ENCODE measurements around the gene ADAMTS16.
A peak's percentile ranks its signal among the peaks of the same experiment; 100 is the strongest.

The ADAMTS16 gene

DNA sequence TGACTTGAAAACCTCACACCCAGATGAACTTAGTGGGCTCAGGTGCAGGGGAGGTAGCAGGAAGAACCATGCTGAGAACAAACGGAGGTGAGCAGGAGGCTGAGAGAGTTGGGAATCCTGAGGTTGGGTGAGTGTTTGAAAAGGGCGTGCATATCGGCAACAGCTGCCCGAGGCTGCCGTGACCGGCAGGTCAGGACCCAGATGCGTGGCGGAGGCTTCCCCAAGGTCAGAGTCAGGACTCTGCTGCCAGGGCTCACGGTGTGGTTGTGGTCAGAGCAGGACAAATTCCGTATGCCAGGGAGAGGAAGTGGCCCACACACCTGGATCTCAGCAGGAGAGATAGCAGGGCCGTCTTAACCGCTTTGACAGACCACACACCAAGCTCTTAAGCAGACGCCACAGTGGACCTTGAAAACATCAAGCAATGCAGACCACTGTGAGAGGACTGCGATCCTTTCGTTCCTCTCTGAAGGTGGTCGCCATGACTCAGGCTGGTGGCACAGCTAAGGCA lies 43.1 kb downstream of the ADAMTS16 start:
- no peak for DNase-seq (ENCODE audit: low spot score)

DNA sequence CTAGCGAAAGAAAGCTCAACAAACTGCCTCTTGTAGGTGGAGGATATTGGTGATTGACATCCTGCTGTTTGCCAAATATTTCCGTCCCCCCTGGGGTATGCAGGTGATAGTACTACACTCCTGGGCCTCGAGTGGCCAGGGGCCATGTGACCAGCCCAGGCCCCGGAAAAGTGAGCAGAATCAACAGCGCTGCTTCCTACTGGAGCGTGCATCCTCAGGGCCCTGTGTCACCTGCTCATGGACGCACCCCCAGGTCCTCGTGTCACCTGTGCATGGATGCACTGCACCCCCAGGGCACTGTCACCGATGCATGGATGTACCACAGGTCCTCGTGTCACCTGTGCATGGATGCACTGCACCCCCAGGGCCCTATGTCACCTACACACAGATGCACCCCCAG lies 43.8 kb downstream of the ADAMTS16 start:
- DNase-seq (ENCODE audit: low spot score), result no peak

DNA sequence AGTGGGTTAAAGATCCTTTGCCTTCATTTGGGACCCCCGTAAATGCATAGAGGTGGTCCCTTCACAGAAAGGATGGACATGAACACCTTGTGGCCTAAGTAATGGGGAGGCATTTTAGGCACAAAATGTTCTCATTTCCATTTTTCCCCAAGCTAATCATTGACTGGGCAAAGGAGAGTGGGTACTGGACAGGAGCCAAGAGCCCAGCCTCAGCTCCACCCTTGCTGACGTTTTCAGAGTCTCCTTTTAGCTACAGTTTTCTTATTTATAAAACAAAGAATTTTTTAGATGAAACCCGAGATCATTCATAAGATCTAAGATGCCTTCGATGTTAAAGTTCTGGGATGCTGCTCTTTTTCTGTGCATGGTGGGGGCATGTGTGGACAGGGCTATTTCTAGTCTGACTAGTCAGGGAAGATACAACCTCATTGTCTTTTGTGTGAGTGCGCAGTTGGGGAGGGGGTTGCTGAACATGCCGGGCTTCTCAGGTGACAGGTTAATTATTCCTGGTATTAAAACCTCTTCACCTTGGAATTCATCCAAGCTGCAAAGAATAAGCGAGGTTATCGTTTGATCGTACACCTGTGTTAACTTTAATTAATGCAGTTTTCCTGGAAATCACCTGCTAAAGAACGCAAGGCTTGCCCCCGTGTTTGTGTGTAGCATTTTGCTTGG lies 48.4 kb downstream of the ADAMTS16 start:
- no peak for DNase-seq (ENCODE audit: low spot score)

DNA sequence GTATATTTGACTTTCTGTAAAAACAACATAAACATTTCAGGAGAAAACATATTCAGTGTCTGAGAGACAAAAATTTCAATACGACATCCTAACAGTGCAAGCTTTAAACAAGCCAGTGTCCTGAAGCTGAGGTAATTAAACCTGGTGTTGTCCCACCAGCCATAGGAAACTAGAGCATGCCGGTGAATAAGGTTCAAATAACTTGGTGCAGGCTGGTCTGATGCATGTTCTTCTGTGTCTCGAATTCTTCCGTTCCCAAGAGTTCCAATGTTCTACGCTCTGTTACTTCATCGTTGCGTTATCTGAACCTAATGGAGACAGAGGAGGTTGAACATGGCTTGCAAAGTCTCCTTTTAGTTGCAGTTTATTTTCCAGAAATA lies 48.9 kb downstream of the ADAMTS16 start:
- DNase-seq (ENCODE audit: low spot score), result no peak

DNA sequence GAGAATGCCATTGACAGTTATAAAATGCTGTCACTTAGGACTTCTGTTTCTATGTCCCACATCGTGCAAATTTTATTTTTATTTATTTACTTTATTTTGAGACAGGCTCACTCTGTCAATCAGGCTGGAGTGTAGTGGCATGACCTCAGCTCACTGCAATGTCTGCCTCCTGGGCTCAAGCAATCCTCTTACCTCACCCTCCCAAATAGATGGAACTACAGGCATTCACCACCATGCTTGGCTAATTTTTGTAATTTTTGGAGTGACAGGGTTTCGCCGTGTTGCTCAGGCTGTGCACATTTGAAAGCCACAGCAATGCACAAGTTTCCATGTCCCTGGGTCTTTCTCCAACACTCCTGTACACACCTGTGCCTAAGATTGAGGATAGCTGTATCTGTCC lies 51.8 kb downstream of the ADAMTS16 start:
- no peak for DNase-seq (ENCODE audit: low spot score)

DNA sequence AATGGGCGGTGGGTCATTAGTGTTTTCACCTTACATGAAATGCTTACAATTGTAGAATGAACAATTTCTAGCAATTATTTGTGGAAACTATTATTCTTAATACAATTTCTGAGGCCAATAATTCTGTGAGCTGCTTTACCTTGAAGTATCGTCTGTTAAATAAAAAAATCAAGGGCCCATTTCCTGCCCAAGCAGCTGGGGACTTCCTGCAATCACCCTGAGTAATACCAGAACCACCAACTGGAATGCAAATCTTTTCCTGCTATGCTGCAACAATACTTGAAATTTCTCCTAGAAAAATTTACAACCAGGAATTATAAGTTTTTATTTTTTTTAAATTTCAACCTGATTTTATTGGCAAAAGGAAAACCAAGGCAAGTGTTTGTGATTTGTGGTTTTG lies 52.6 kb downstream of the ADAMTS16 start:
- DNase-seq (ENCODE audit: low spot score), result no peak

DNA sequence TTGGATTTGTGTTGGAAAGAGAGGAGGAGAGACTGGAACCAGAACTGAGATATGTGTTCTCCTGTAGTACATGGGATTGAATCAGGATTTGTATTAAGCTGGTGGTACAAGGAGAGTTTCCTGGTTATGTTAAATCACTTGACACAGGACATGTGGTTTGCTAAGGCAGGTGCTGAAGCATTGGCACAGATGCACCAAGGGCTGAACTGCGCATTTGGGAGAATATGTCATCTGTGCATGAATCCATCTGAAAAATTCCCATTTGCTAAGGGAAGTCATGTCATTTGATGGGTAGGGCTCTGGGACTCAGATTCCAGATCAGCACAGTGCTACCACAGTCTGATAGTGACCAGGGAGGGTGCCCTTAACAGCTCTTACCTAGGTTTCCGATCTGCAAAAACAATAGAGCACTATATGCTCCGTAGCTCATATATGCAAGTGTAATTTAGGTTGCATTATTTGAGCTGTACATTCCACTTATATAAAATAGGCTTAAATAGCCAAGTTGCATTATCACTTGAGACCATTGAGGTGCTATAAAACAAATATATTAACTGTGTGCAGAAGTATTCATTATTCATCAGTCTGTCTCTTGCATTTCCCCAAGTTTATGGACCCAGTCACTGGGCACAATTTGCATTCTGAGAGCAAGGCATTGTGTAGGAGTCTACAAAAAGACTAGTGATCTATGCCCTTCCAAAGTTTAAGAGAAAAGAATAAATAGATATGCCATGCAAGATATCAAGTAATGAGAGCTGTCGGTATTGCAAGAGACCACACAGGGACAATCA lies 55.2 kb downstream of the ADAMTS16 start:
- DNase-seq (ENCODE audit: low spot score), result no peak

DNA sequence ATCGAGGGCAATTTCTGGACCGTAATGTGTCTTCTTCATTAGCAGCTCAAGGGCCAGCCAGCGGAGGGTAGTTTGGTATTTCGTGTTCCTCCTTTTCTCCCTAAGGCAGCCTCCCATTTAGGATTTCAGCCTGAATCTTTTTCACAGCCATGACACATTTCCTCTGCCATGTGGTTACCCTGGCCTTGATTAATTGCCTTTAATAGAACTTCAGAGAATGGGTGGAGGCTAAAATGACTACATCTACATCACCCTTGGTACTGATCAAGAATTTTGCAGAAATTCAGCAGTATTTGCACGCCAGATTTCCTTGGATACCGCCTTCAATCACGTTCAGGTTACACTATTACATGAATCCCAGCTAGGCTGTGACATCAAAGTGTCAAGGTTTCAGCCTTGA lies 58.0 kb downstream of the ADAMTS16 start:
- no peak for DNase-seq (ENCODE audit: low spot score)

DNA sequence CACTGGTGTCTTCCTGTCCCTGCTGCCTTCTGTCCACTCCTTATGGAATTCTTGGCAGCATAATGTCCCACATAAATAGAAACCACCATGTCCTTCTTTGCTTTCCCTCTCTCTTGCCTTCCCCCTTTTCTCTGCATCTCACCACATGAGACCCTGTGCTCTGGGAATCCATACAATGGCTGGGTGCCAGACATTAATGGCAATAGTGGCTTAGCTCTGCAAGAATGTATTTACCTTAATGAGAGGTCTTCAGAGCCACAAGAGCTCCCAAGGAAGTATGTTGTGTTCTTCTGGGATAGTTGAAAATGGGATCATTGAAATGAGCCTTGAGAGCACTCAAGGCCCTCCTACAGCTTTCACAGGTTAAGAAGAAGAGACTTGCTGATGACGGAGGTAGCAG lies 58.7 kb downstream of the ADAMTS16 start:
- no peak for DNase-seq (ENCODE audit: low spot score)

DNA sequence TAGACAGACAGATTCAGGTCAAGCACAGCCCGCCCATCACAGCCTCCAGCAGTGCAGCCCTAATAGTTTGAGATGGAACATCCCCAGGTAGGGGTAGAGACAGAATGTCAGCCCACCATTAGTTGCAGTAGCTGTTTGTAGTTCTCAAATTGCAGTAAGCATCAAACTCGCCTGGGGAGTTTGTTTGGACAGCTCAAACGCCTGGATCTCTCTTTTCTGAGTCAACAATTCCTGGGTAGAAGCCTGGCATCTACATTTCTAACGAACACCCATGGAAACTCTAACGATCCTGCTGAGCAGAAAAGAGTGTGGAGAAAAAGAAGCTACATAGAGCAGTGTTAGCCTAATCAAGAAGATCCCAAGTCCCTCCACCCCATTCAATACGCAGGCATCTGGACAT lies 59.4 kb downstream of the ADAMTS16 start:
- no peak for DNase-seq (ENCODE audit: low spot score)

DNA sequence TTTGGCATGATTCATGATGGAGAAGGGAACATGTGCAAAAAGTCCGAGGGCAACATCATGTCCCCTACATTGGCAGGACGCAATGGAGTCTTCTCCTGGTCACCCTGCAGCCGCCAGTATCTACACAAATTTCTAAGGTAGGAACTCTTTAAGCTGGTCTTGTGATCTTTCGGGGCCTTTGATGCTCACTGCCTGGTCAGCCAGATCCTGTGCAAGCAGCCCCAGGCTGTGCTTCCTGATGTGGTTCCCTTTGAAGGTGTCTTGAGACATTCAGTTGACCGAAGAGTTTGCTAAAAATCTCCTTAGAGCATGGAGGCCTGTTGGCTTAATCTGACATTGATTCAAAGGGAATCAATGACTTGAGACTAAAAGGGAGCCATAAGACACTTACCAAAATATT lies 60.0 kb downstream of the ADAMTS16 start:
- DNase-seq (ENCODE audit: low spot score), result no peak

DNA sequence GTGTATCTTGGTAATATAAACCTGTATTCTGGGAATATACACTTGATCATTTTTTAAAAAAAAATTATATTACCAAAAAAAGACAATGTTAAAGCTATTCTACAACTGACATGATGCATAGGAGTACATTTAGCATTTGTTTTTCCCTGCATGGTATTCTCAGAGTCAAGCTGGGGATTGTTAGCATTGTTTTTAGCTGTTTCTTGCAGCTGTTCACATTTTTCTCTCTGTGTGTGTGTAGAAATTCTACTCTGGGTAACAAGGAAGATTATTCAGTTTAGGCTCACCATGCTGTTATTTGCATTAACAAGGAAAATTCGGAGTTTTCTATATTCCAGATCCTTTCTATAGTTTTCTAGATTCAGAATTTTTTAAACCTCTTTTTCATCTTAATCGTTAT lies 62.2 kb downstream of the ADAMTS16 start:
- no peak for DNase-seq (ENCODE audit: low spot score)

DNA sequence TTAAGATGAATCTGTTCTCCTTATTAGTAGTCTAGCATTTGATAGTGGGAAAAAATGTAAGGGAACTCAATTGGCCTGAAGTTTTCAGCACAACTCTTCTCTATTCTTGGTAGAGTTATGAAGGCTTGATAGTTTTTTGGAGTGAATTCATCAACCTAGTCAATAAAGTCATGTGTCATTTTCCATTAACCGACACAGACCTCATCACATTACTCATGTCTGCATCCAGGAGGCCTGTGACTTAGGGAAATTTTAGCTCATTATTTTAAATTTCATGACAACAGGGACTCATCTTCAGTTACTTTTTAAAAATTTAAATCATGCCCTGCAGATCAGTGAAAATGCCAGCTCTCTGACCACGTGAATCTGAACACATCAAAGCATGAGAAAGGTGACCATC lies 63.3 kb downstream of the ADAMTS16 start:
- peak; percentile 6 for DNase-seq (ENCODE audit: low spot score)

DNA sequence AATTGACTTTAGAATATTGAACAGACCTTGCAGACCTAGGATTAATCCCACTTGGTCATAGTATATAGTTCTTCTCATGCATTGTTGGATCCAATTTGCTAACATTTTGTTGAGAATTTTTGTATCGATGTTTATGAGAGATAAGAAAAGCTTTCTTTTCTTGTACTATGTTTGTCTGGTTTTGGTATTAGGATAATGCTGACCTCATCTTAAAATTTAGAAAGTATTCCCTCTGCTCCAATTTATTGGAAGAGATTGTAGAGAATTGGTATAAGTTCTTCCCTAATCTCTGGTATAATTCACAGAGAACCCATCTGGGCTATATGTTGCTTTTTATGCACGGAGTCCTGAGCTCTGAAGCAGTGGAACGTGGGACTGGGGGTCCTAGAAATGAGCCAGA lies 67.7 kb downstream of the ADAMTS16 start:
- no peak for DNase-seq (ENCODE audit: low spot score)

DNA sequence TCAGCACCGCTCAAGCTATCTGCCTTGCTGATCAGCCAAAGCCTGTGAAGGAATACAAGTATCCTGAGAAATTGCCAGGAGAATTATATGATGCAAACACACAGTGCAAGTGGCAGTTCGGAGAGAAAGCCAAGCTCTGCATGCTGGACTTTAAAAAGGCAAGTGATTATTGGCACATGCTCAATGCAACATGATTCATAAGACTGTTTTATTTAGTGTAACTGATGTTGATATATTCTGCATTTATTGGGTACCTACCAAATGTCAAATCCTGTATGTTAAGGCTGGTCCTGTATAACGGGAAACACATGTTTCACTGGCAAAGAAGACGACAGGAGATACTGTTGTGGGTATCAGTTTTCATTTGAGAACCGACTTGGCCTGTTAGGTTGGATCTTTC lies 69.0 kb downstream of the ADAMTS16 start:
- DNase-seq (ENCODE audit: low spot score), result no peak

DNA sequence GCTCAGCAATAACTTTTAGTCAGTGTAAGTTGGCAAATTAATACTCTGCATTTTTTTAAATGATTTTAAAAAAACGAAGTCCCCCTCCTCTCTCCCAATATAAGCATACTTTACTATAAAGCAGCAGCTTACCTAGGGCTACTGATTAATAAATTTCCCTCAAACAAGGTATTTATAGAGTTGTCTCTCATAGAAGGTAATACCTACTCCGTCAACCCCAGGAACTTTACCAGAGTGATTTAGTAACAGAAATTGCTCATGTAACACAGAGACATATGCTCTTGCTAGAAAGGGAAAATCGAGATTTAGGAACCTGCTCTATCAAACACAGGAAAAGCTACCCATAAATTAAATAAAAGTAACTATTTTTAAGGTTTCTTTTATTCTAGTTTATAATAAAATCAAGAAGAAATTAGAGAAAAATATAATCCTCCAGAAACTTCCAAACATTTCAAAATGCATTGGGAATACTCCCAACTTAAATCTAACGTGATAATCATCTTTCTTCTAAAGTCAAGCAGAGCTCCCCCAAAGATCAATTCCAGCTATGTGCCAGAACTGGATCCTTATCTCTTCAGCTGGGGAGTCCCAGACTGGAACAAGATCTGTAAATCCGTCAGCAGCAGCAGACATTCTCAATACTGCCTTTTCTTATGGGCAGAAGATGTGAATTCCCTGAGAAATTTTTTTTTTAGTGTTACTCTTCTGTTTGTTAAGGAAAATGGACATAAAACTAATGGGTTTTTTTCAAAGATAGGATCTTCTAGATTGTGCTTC lies 69.6 kb downstream of the ADAMTS16 start:
- DNase-seq (ENCODE audit: low spot score), result no peak

DNA sequence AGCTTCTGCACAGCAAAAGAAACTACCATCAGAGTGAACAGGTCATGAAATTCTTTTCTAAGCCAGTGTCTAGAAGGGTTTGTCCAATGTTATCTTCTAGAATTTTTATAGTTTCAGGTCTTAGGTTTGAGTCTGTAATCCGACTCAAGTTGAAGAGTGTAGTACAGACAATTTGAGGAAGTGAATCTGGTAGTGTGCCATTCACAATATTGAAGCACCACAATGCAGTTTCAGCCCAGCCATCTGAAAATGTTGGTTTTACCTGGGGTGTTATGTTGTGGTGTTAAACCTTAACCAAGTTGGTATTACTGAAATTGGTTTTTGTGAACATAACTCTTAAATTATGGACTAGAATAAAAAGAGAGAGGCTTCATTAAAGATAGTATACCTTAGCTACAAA lies 77.2 kb downstream of the ADAMTS16 start:
- DNase-seq (ENCODE audit: low spot score), result no peak

DNA sequence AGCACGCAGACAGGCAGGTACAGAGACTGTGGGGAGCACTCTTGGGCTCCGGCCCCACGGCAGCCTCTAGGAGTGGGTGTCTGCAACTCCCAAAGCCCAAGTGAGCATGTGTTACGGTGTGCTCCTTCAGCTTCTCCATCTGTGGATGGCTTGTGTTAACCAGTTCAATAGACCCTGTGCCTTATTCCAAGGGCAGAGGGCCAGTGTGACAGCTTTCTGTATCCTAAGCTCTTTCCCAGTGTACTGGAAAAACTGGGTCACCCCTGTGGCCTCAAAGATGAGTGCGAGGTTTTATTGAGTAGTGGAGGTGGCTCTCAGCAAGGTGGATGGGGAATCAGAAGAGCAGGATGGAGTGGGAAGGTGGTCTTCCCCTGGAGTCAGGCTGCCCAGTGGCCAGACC lies 78.3 kb downstream of the ADAMTS16 start:
- DNase-seq (ENCODE audit: low spot score), result no peak

DNA sequence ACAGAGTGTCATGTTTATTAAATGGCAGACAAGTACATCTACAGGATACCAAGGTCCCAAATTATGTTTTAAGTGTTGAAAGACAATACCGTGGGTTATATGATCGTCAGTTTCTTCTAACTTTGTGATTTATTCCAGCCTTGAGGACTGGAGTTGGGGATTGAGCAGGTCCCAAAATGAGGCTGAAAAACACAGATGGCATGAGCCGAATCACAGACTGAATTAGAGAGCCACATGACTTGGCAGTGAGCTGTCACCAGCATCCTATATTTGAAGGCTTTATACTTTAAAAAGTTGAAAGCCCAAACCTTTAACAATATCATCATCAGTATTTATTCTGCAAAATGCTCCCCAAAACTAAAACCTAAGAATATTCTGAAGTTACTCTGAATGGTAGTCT lies 79.4 kb downstream of the ADAMTS16 start:
- DNase-seq (ENCODE audit: low spot score), result no peak

DNA sequence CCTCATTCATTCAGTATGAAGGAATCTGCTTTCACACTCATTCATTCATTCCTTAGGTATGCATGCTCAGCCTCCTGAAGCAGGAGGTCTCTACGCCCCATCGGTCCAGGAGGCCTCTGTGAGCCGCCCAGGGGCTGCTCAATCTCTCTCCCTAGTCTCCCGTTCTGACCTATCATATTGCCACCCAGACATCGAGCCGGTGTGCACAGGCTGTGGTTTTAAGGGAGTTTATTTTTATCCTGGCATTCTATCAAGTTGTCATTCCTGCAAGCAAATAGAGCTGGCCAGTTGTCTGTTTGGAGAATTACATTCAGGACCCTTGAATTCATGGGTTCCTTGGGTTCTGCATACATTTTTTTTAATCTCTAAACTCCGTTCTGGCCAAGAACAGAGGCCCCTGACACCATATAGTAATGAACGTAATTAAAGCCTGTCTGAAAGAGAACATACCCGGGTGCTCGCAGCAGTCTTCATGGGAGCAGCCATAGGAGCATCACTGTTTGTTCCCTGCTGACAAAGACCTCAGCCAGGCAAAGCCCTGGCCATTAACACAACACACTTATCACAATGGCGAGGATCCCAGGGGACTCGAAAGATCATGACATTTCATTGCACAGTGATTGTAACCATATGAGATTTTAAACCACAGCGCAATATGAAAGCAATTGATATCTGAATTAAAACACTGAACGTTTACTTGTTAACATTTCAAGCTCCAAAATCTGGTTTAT lies 80.9 kb downstream of the ADAMTS16 start:
- DNase-seq (ENCODE audit: low spot score), result no peak

DNA sequence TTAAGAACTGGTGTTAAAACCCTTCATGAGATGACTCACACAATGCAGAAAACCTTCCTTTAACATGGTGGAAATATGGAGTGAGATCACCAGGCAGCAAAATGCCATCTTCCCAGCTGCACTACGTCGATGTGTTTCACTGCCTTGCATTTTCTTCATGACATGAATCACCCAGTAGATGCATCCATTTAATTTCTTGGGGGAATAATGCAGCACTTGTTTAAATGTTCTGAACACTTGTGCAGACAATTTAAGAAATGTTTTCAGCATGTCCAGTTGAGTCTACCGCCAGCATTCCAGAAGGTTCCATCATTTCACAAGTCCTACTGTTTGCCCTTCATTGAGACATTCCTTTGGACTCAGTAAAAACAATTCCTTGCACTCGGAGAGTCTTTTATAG lies 81.6 kb downstream of the ADAMTS16 start:
- no peak for DNase-seq (ENCODE audit: low spot score)

DNA sequence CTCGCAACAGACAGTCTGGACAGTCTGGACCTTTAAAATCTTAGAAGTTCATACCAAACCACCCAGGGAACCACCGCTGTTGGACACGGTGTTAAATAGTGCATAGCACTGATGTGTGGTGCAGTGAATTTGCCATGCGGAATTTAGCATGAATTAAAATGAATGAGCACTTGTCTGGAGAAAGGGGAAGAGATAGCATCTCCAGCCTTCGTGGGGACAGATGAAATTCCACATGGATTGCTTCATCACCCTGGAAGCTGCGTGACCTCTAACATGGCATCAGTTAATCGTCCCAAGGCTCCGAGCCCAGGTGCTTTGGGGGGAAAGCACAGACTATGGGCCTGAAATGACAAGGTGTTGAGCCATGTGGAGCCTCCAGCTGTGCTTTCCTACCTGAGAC lies 91.4 kb downstream of the ADAMTS16 start:
- DNase-seq (ENCODE audit: low spot score), result no peak
